ENCODE measurements around the gene MCRIP2. TPM values are rescaled to one million over a fixed set of nuclear protein-coding genes. Genes with fewer than 3 reads are reported as not detected.

MCRIP2 gene
- total and polyA plus RNA-seq, 5 experiments from 2014 or later = 28.1 to 36.6 (median 32.2) TPM

- DNase-seq (no peak), ATAC-seq (no peak)
- Mint-ChIP-seq H3K9me3 (no peaks in the 10 kb centered on the region), H3K36me3 (peaks cover 0 to 2% (median 0%) of the 10 kb centered on the region in 3 donors), H3K27me3 (no peaks in the 10 kb centered on the region), H3K27ac (no peak overlapping the region), H3K4me1 (peaks cover 0 to 6% (median 0%) of the 10 kb centered on the region in 4 donors), H3K4me3 (no peak overlapping the region)
- POLR2A ChIA-PET = no interaction called here
These were observed 20.7 kb upstream of the MCRIP2 start for GRCh38 chr16:620700-621525.

- no peak for ATAC-seq
- Mint-ChIP-seq H3K27me3 (no peaks in the 10 kb centered on the region), H3K9me3 (no peaks in the 10 kb centered on the region), H3K4me1 (peaks cover 0 to 6% (median 0%) of the 10 kb centered on the region in 4 donors), H3K27ac (peak overlapping the region in 1 of 10 donors; percentile 50), H3K4me3 (no peak overlapping the region), H3K36me3 (peaks cover 0 to 5% (median 3%) of the 10 kb centered on the region in 3 donors)
- POLR2A ChIA-PET = no interaction called here
- DNase-seq = no peak
These were observed 20.0 kb upstream of the MCRIP2 start for GRCh38 chr16:621526-622105.

GRCh38 chr16:622920-623280, 18.7 kb upstream of the MCRIP2 start:
- Mint-ChIP-seq H3K27me3 (no peaks in the 10 kb centered on the region), H3K4me1 (peaks cover 0 to 6% (median 0%) of the 10 kb centered on the region in 4 donors), H3K27ac (no peak overlapping the region), H3K9me3 (no peaks in the 10 kb centered on the region), H3K4me3 (no peak overlapping the region), H3K36me3 (peaks cover 0 to 10% (median 4%) of the 10 kb centered on the region in 3 donors)
- ATAC-seq (no peak), DNase-seq (no peak)
- POLR2A ChIA-PET = no interaction called here

DNA sequence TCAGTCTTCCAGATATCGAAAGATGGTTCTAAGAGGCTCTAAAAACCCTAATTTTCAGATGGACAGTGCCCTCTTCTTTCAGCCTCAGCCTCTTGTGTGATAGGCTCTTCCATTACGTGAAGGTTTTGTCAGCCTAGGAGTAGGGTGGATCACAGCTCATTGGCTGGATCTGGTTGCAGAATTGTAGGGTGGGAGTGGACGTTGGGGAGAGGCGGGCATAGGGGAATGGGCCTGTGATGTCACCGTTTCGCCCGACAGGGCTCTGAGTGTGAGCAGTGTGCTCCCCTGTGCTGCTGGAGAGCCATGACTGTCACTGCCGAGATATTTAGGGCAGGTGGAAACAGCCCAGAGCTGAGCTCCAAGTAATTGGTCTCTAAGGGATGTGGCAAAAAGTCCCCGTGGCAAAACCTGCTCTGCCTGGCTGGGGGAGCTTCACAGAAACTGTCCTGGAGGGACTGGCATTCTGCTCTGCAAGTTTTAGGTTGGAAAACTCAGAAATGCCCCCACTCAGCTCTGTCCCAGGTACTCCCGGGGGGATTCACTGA, 17.0 kb upstream of the MCRIP2 start:
- peaks cover 0 to 12% (median 4%) of the 10 kb centered on the region in 3 donors for H3K36me3 Mint-ChIP-seq
- DNase-seq = no peak
- no peak overlapping the region for H3K4me3 Mint-ChIP-seq
- POLR2A ChIA-PET = interaction anchor here (1.1 kb wide), 1 partner anchor 11 kb away, joined by 3 read pairs; the partner anchor contains the start of gene METTL26
- H3K27ac Mint-ChIP-seq = peak overlapping the region in 1 of 10 donors; percentile 15
- no peak for ATAC-seq
- peaks cover 0 to 6% (median 0%) of the 10 kb centered on the region in 4 donors for H3K4me1 Mint-ChIP-seq
- H3K27me3 Mint-ChIP-seq = no peaks in the 10 kb centered on the region
- H3K9me3 Mint-ChIP-seq = no peaks in the 10 kb centered on the region

GRCh38 chr16:625117-625976, 16.3 kb upstream of the MCRIP2 start:
- DNase-seq = no peak
- Mint-ChIP-seq H3K36me3 (peaks cover 0 to 12% (median 4%) of the 10 kb centered on the region in 3 donors), H3K27ac (no peak overlapping the region), H3K9me3 (no peaks in the 10 kb centered on the region), H3K4me3 (no peak overlapping the region), H3K27me3 (no peaks in the 10 kb centered on the region), H3K4me1 (peaks cover 0 to 6% (median 0%) of the 10 kb centered on the region in 4 donors)
- no peak for ATAC-seq
- POLR2A ChIA-PET = interaction anchor here (1.1 kb wide), 1 partner anchor 11 kb away, joined by 3 read pairs; the partner anchor contains the start of gene METTL26

DNA sequence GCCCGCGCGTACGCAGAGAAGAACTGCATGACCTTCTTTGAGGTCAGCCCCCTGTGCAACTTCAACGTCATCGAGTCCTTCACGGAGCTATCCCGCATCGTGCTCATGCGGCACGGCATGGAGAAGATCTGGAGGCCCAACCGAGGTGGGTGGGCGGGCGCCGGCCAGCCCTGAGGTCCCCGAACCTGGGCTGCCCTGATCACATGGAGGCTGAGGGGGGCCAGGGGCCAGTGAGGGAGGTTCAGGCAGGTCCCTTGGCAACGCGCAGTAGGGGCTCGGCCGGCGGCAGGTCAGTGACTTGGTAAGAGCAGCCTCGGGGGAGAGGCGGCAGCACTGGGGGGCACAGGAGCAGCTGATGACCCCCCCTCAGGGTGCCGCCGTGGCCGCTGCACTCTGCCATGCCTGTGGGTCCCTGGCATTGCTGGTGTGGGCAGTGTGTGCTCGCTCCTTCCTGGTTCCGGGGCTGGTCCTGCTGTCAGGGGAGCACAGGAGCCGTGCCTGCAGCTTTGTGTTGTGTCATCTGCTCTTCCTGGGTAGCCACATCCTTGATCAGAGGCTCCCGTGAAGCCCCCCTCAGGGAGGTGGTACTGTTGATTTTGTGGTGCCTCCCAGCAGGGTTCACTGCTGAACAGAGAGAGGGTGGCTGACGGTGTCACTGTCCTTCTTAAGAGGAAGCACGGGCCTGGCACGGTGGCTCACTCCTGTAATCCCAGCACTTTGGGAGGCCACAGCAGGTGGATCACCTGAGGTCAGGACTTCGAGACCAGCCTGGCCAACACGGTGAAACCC, 15.5 kb upstream of the MCRIP2 start:
- Mint-ChIP-seq H3K27ac (peak overlapping the region in 1 of 10 donors; percentile 71), H3K4me3 (no peak overlapping the region), H3K9me3 (no peaks in the 10 kb centered on the region), H3K4me1 (peaks cover 0 to 6% (median 0%) of the 10 kb centered on the region in 4 donors), H3K36me3 (peaks cover 0 to 10% (median 4%) of the 10 kb centered on the region in 3 donors), H3K27me3 (no peaks in the 10 kb centered on the region)
- ATAC-seq (no peak), DNase-seq (no peak)
- POLR2A ChIA-PET = no interaction called here

DNA sequence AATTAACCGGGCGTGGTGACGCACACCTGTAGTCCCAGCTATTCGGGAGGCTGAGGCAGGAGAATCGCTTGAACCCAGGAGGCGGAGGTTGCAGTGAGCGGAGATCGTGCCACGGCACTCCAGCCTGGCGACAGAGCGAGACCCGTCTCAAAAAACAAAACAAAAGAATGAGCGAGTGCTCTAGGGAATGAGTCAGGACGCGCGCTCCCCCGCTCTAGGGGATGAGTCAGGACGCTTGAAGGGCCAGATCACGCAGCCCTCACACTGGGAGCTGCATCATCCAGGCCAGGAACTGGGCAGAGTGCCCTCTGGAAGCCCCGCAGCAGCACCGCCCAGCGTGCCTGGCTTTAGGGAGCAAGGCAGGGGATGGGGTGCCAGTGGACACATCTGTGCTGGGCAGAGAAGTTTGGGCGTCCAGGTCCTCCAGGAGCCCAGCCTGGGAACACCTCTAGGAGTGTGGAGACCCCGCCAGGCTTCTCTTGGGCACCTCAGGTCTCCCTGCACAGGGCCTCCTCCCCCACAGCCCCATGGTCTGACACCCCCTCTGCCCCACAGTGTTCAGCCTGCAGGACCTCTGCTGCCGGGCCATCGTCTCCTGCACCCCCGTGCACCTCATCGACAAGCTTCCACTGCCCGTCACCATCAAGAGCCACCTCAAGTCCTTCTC, 14.7 kb upstream of the MCRIP2 start:
- peaks cover 0 to under 1% (median 0%) of the 10 kb centered on the region in 4 donors for H3K4me1 Mint-ChIP-seq
- H3K36me3 Mint-ChIP-seq = peaks cover 0 to 10% (median 4%) of the 10 kb centered on the region in 3 donors
- H3K27ac Mint-ChIP-seq = peak overlapping the region in 1 of 10 donors; percentile 71
- POLR2A ChIA-PET = no interaction called here
- no peak overlapping the region for H3K4me3 Mint-ChIP-seq
- no peak for ATAC-seq
- H3K9me3 Mint-ChIP-seq = no peaks in the 10 kb centered on the region
- no peaks in the 10 kb centered on the region for H3K27me3 Mint-ChIP-seq
- DNase-seq = no peak

- no peak for DNase-seq
- no peak overlapping the region for H3K4me3 Mint-ChIP-seq
These were observed 14.0 kb upstream of the MCRIP2 start for GRCh38 chr16:627454-628239.

DNA sequence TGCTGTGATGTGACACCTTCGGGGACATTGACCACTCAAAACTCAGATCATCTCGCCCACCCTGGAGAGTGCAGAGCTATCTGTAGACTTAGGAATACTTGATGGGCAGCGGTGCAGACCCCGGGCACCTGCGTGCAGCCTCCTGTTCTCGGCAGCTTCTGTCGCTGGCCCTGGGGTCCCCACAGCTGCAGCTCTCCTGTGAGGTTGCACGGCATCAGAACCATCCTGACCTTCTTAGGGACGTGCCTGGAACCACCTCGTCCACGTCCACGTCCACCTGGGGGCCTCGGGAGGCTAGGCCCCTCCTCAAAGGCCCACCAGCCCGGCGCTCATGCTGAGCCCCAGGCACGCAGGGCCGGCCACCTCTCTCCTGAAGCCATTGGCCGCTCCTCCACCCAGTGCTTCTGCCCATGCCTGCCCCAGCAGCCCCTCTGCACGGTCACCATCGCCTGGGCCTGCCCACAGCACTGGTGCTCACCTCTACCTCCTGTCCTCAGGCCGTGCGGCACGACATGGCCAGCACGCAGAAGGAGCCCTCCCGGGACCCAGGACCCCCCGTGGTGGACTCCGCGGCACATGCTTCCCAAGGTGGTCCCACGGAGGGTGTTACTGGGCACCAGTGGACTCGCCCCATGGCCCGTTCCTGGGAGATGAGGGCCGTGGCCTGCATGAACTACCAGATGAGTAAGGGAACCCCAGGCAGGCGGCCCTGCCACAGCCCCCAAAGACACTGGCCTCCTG, 13.1 kb upstream of the MCRIP2 start:
- H3K27ac Mint-ChIP-seq = no peak overlapping the region
- no peaks in the 10 kb centered on the region for H3K9me3 Mint-ChIP-seq
- no peak overlapping the region for H3K4me3 Mint-ChIP-seq
- H3K27me3 Mint-ChIP-seq = no peaks in the 10 kb centered on the region
- H3K4me1 Mint-ChIP-seq = no peaks in the 10 kb centered on the region
- H3K36me3 Mint-ChIP-seq = peaks cover 0 to 10% (median 4%) of the 10 kb centered on the region in 3 donors
- POLR2A ChIA-PET = no interaction called here
- DNase-seq (no peak), ATAC-seq (no peak)

More at GRCh38 chr16:627454-628239, 14.0 kb upstream of the MCRIP2 start:
- no peaks in the 10 kb centered on the region for H3K4me1 Mint-ChIP-seq
- no peaks in the 10 kb centered on the region for H3K27me3 Mint-ChIP-seq
- ATAC-seq = no peak
- no peak overlapping the region for H3K27ac Mint-ChIP-seq
- H3K9me3 Mint-ChIP-seq = no peaks in the 10 kb centered on the region
- POLR2A ChIA-PET = no interaction called here
- H3K36me3 Mint-ChIP-seq = peaks cover 0 to 10% (median 4%) of the 10 kb centered on the region in 3 donors

- H3K27ac Mint-ChIP-seq = peak overlapping the region in 1 of 10 donors; percentile 82
- POLR2A ChIA-PET = no interaction called here
- no peak for DNase-seq
- no peak for ATAC-seq
- peaks cover 0 to 3% (median 0%) of the 10 kb centered on the region in 4 donors for H3K4me1 Mint-ChIP-seq
- H3K36me3 Mint-ChIP-seq = peaks cover 0 to 10% (median 4%) of the 10 kb centered on the region in 3 donors
- H3K27me3 Mint-ChIP-seq = no peaks in the 10 kb centered on the region
- H3K9me3 Mint-ChIP-seq = no peaks in the 10 kb centered on the region
- H3K4me3 Mint-ChIP-seq = no peak overlapping the region
These were observed 12.3 kb upstream of the MCRIP2 start for GRCh38 chr16:629185-629832.
